ENCODE measurements around the gene MBOAT2.

Gene MBOAT2

DNA sequence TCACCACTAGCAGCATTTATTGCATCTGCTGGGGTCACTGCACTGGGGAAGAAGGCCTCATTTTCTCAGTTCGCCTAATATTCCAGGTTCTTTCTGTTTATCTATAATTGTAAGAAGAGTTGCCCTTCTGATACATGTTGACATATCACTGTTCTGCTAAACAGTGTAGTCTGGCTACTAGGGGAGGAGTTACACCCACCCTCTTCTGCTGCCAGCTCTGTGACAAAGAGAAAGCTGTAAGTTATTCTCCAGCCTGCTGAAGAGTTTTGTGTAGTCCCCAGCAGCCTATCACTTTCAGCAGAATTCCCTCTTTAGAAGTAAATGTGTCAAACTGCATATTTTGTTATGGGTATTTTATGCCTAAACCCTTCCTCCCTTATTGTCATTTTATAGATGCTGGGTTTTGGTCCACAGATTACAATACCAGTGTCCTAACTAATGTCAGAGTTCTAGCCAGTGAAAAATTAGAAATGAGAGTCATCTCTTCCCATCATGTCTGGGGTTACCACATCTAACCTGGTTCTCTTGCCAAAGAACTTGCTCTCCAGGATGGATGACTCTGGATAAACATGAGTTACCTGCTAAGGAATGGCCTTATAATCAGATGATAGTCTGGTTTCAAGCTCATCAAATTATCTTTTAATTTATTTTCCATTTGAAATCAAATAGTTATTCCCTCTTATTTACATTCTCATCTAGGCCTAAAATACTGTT lies 5.6 kb upstream of the MBOAT2 start:
- TF ChIP-seq, protein P1, sequence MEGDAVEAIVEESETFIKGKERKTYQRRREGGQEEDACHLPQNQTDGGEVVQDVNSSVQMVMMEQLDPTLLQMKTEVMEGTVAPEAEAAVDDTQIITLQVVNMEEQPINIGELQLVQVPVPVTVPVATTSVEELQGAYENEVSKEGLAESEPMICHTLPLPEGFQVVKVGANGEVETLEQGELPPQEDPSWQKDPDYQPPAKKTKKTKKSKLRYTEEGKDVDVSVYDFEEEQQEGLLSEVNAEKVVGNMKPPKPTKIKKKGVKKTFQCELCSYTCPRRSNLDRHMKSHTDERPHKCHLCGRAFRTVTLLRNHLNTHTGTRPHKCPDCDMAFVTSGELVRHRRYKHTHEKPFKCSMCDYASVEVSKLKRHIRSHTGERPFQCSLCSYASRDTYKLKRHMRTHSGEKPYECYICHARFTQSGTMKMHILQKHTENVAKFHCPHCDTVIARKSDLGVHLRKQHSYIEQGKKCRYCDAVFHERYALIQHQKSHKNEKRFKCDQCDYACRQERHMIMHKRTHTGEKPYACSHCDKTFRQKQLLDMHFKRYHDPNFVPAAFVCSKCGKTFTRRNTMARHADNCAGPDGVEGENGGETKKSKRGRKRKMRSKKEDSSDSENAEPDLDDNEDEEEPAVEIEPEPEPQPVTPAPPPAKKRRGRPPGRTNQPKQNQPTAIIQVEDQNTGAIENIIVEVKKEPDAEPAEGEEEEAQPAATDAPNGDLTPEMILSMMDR (IDR thresholded peaks at IDR 0.05; ENCODE audit: control extremely low read depth, extremely low read depth, low read depth, missing control alignments): no peak
- CTCF ChIA-PET: interaction anchor here (0.6 kb wide), 1 partner anchor 149 kb away, joined by 3 read pairs; no protein-coding TSS in a partner anchor
- no peak for DNase-seq (ENCODE audit: extremely low spot score)
- POLR2A ChIA-PET: no interaction called here

DNA sequence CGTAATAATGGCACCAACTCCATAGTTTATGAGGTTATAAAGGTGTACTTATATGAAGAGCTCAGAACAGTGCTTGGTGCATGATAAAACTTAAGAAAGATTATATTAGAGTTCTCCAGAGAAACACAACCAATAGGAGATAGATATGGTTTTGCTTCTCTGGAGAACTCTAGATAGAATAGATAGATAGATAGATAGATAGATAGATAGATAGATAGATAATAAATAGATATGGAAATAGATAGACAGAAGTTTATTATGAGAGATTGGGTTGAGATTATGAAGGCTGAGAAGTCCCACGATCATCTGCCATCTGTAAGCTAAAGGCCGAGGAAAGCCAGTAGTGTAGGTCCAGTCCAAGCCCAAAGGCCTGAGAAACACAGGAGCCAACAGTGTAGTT lies 2.9 kb upstream of the MBOAT2 start:
- no peak for DNase-seq (ENCODE audit: extremely low spot score)
- CTCF ChIA-PET: interaction anchor here (1.0 to 1.7 kb wide), 5 partner anchors 11 to 135 kb away, joined by 3 to 6 read pairs (median 3); no protein-coding TSS in a partner anchor
- POLR2A ChIA-PET: no interaction called here
- TF ChIP-seq, protein P1 (IDR thresholded peaks at IDR 0.05; ENCODE audit: control extremely low read depth, extremely low read depth, low read depth, missing control alignments): no peak

DNA sequence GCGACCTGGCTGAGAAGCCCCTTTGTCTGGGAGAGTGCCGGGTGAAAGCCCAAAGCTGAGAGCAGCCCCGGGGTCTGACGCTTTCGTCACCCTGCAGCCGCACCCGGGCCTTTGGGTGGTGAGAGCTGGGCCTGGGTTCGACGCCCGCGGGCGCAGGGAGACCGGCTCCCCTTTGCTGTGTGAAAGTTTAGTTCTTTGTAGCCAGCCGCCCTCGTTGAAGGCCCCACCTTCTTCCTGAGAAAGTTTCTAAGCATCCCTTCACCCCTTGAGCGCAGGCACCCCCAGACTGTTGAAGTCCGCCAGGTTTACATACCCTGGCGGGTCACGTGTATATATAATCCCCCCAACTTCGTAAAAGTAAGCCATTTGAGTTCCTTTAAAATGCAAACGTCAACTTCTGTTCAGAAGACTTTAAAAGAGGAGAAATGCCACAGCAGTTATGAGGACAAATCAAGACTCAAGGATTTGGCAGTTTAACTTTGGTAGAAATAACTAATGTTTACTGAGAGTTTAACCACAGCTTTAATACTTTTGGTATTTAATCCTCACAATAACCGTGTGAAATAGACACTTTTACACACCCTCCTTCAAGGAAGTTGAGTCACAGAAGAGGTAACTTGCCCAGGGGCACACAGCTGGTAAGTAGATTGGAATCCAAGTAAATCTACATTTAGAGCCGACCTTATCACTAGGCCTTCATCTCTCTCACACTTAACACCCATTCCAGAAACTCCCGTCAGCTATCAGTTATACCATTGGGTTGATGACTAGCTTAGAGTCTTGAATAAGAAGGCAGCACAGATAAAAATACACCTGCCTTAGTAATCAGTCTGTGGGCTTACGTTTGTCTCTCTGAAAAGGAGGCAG lies 1.1 kb upstream of the MBOAT2 start:
- no peak for DNase-seq (ENCODE audit: extremely low spot score)
- TF ChIP-seq, protein P1 (IDR thresholded peaks at IDR 0.05; ENCODE audit: control extremely low read depth, extremely low read depth, low read depth, missing control alignments): no peak
- POLR2A ChIA-PET: interaction anchor here (0.9 kb wide), 1 partner anchor 88 kb away, joined by 3 read pairs; no protein-coding TSS in a partner anchor
- CTCF ChIA-PET: interaction anchor here (1.3 to 1.5 kb wide), 2 partner anchors 14 to 18 kb away, joined by 4 to 6 read pairs; no protein-coding TSS in a partner anchor

DNA sequence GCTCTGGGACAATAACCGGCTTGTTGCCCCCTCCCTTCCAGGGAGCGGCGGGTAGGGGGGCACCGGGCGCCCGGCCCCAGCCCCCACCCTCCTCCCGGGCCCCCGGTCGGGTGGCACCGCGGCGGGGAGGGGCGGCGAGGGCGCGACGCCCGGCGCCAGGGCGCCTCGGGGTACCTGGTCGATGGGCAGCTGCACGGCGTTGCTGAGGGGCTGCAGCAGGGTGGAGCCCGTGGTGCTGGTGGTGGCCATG lies 193 bp downstream of the MBOAT2 start:
- ChIA-PET POLR2A (interaction anchor here (0.8 to 0.9 kb wide), 2 partner anchors 89 to 319 kb away, joined by 3 to 12 read pairs; no protein-coding TSS in a partner anchor), CTCF (no interaction called here)
- TF ChIP-seq, protein P1 (IDR thresholded peaks at IDR 0.05; ENCODE audit: control extremely low read depth, extremely low read depth, low read depth, missing control alignments): no peak
- no peak for DNase-seq (ENCODE audit: extremely low spot score)

DNA sequence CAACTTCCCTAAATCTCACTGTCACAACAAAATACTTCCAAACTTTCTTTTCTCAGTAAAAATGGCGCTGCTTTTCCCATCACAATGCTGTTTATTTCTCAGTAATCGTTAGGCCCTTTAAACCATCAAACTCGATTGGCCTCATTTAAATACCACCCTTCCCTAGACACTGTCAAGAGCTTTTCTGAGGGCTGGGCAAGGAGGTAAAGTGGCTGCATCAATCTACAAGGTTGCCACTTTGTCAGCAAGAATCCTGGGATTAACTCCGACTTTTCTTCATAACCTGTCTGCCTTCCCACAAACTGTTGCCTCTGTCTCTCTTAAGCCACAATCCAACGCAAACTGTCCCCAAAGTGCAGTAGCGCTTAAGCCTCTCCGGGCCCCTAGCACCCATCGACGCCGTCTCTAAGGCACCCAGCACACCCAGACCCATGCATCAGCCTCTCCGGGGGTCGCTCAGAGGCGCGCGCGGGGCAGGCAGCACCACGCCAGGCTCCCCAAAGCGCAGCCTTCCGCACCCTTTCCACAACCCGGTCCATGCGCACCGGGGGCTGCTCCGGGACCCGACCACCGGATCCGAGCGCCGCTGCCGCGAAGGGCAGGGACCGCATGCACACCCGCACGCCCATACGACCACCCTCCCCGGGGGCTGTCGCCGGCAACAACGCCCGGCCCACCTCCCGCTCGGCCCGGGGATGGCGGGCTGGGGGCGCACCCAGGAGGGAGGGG lies 683 bp downstream of the MBOAT2 start:
- TF ChIP-seq, protein P1 (IDR thresholded peaks at IDR 0.05; ENCODE audit: control extremely low read depth, extremely low read depth, low read depth, missing control alignments): no peak
- POLR2A ChIA-PET: interaction anchor here (0.8 kb wide), 1 partner anchor 319 kb away, joined by 12 read pairs; no protein-coding TSS in a partner anchor
- CTCF ChIA-PET: interaction anchor here (0.6 kb wide), 1 partner anchor 10 kb away, joined by 3 read pairs; no protein-coding TSS in a partner anchor
- DNase-seq (ENCODE audit: extremely low spot score): no peak

DNA sequence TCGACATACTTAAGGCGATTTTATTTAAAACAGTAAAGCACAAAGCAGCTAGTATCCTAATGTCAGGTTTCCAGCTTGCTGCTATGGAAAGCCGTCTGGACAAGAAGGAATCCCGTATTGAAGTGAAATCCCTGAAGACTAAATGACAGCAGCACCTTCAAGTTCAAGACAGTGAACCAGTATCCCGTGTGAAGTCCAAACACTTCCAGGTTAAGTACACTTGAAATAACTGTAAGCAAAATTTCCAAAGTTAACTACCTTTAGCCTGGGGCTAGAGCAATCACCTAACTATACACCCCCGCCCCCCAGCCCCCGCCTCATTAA lies 1.2 kb downstream of the MBOAT2 start:
- no peak for DNase-seq (ENCODE audit: extremely low spot score)
- ChIA-PET POLR2A (no interaction called here), CTCF (no interaction called here)
- TF ChIP-seq, protein P1 (IDR thresholded peaks at IDR 0.05; ENCODE audit: control extremely low read depth, extremely low read depth, low read depth, missing control alignments): no peak

Data from GM10248 (cell line).